HCT116 (cell line): Measurements from ENCODE around the gene CEACAM3. TPM values are rescaled to one million over a fixed set of nuclear protein-coding genes. Genes with fewer than 3 reads are reported as not detected.

ENCODE experiments used
- ATAC-seq: fragments of 200-7000 bp; cut with Tn5 transposase; 2 replicates; pipeline ENCODE4 v1.9.1; 2020; ENCODE audit warnings: mild to moderate bottlenecking, moderate library complexity
- BruUV-seq: library from RNA; stranded (reverse); fragments of 400-500 nt; replicated peaks from 2 replicates; lab custom pipeline; 2021; lab: Mats Ljungman, UMichigan
- CTCF ChIA-PET: fragments of 300-600 bp; sonication (Branson Sonifier 250); formaldehyde crosslinking; loops from one replicate; lab custom pipeline; 2021; ENCODE audit warnings: antibody characterized with exemption; lab: Charles Lee
- POLR2A ChIA-PET: fragments of 300-600, 350-600 bp; sonication (Branson Sonifier 250); formaldehyde crosslinking; loops from one replicate; lab custom pipeline; 2021; ENCODE audit warnings: antibody characterized with exemption; lab: Charles Lee
- RAD21 ChIA-PET, 2 experiments: fragments of 300-600 bp; sonication (Branson Sonifier 250); formaldehyde crosslinking; loops; one replicate each; lab custom pipeline; 2023; ENCODE audit warnings: low total read pairs in 2 of 2; ENCODE audit not compliant: uncharacterized antibody in 2 of 2, unreplicated experiment in 2 of 2, low non-redundant PET in 1 of 2; lab: Charles Lee
- DNase-seq: peaks from one replicate; pipeline ENCODE4 v3.0.0-alpha.2; 2010; ENCODE audit warnings: low read depth, low spot score
- H2AFZ ChIP-seq: fragments of 200-600 bp; shearing (Covaris generic), sonication (generic); 2 replicates; pipeline ENCODE4 v1.6.1; 2017; ENCODE audit warnings: low read depth, mixed run types, mixed read lengths, antibody characterized with exemption, low read length; ENCODE audit not compliant: poor library complexity, severe bottlenecking
- H3K27ac ChIP-seq: 2 replicates; pipeline ENCODE4 v1.5.1; 2012; ENCODE audit warnings: low read depth, low read length
- H3K27me3 ChIP-seq: fragments of 200-600 bp; sonication (generic); 2 replicates; pipeline ENCODE4 v1.6.1; 2016; ENCODE audit warnings: mixed run types, low read length, mixed read lengths; ENCODE audit not compliant: insufficient read depth
- H3K36me3 ChIP-seq, 2 experiments: fragments of 200-500 bp in 1 of 2; fragments of 200-600 bp in 1 of 2; sonication (Bioruptor generic) in 1 of 2; sonication (generic) in 1 of 2; 2 replicates each; pipeline versions ENCODE4 v1.5.1 to v1.6.1; 2014 to 2016; ENCODE audit warnings: low read length in 2 of 2, inconsistent platforms in 1 of 2, mixed read lengths in 1 of 2, mixed run types in 1 of 2; ENCODE audit not compliant: insufficient read depth in 2 of 2, control insufficient read depth in 1 of 2
- H3K4me1 ChIP-seq, 2 experiments: fragments of 200-600 bp in 1 of 2; sonication (generic) in 1 of 2; 2 replicates each; pipeline versions ENCODE4 v1.5.1 to v1.6.1; 2012 to 2017; ENCODE audit warnings: low read length in 2 of 2, inconsistent platforms in 1 of 2, mild to moderate bottlenecking in 1 of 2, mixed read lengths in 1 of 2, mixed run types in 1 of 2, moderate library complexity in 1 of 2; ENCODE audit not compliant: insufficient read depth in 2 of 2, control insufficient read depth in 1 of 2
- H3K4me2 ChIP-seq: fragments of 200-600 bp; sonication (generic); 2 replicates; pipeline ENCODE4 v1.6.1; 2017; ENCODE audit warnings: mixed run types, low read length, mixed read lengths
- H3K4me3 ChIP-seq, 2 experiments: fragments of 200-600 bp in 1 of 2; sonication (generic) in 1 of 2; replicated peaks in 1 of 2; 2 replicates each; pipeline ENCODE4 v1.5.1; 2011 to 2016; ENCODE audit warnings: low read length in 2 of 2, control low read depth in 1 of 2, low read depth in 1 of 2, mild to moderate bottlenecking in 1 of 2, mixed read lengths in 1 of 2, mixed run types in 1 of 2
- H3K79me2 ChIP-seq: fragments of 200-600 bp; sonication (generic); 2 replicates; pipeline ENCODE4 v1.6.1; 2017; ENCODE audit warnings: mild to moderate bottlenecking, mixed run types, low read length, moderate library complexity, mixed read lengths; ENCODE audit not compliant: insufficient read depth
- H3K9ac ChIP-seq: fragments of 200-600 bp; sonication (generic); 2 replicates; pipeline ENCODE4 v1.6.1; 2016; ENCODE audit warnings: low read length, mixed read lengths
- H3K9me2 ChIP-seq: fragments of 200-600 bp; sonication (generic), shearing (Covaris generic); 2 replicates; pipeline ENCODE4 v1.6.1; 2017; ENCODE audit warnings: mixed run types, mild to moderate bottlenecking, moderate library complexity; ENCODE audit not compliant: insufficient read depth
- H3K9me3 ChIP-seq, 2 experiments: fragments of 200-500 bp in 1 of 2; fragments of 200-600 bp in 1 of 2; sonication (Bioruptor generic) in 1 of 2; sonication (generic) in 1 of 2; 2 replicates each; pipeline ENCODE4 v1.6.1; 2014 to 2017; ENCODE audit warnings: low read length in 2 of 2, mixed read lengths in 2 of 2, inconsistent platforms in 1 of 2, low read depth in 1 of 2, mild to moderate bottlenecking in 1 of 2, mixed run types in 1 of 2, moderate library complexity in 1 of 2; ENCODE audit not compliant: control insufficient read depth in 1 of 2, insufficient read depth in 1 of 2
- H4K20me1 ChIP-seq: fragments of 200-600 bp; sonication (generic), shearing (Covaris generic); 2 replicates; pipeline ENCODE4 v1.6.1; 2017; ENCODE audit warnings: mixed run types, mild to moderate bottlenecking, moderate library complexity; ENCODE audit not compliant: insufficient read depth
- CBX3 ChIP-seq: IDR thresholded peaks from 2 replicates; pipeline ENCODE4 v1.6.1; 2012; ENCODE audit warnings: low read depth
- CEBPB ChIP-seq: IDR thresholded peaks from 2 replicates; pipeline ENCODE4 v1.6.1; 2012; ENCODE audit warnings: low read depth
- CTCF ChIP-seq, 3 experiments: fragments of 200-600 bp in 1 of 3; sonication (generic) in 1 of 3; IDR thresholded peaks in 2 of 3; conservative IDR thresholded peaks in 1 of 3; 2 replicates each; pipeline ENCODE4 v1.5.1; 2012 to 2017; ENCODE audit warnings: low read depth in 2 of 3, low read length in 2 of 3, antibody characterized with exemption in 1 of 3, borderline replicate concordance in 1 of 3, control low read depth in 1 of 3, mild to moderate bottlenecking in 1 of 3, mixed read lengths in 1 of 3, mixed run types in 1 of 3, moderate library complexity in 1 of 3; ENCODE audit not compliant: insufficient read depth in 1 of 3
- EGR1 ChIP-seq: IDR thresholded peaks from 2 replicates; pipeline ENCODE4 v1.6.1; 2012; ENCODE audit warnings: low read depth
- ELF1 ChIP-seq: IDR thresholded peaks from 2 replicates; pipeline ENCODE4 v1.6.1; 2012; ENCODE audit warnings: low read depth, borderline replicate concordance
- EZH2 ChIP-seq: fragments of 200-600 bp; sonication (generic); IDR thresholded peaks from 2 replicates; pipeline ENCODE4 v1.6.1; 2017; ENCODE audit warnings: antibody characterized with exemption, mixed run types
- JUND ChIP-seq: IDR thresholded peaks from 2 replicates; pipeline ENCODE4 v1.6.1; 2012
- MAX ChIP-seq: IDR thresholded peaks from 2 replicates; pipeline ENCODE4 v1.6.1; 2012
- RAD21 ChIP-seq: IDR thresholded peaks from 2 replicates; pipeline ENCODE4 v1.6.1; 2012; ENCODE audit warnings: low read depth, mild to moderate bottlenecking
- SIN3A ChIP-seq: IDR thresholded peaks from 2 replicates; pipeline ENCODE4 v1.6.1; 2012; ENCODE audit warnings: low read depth
- SP1 ChIP-seq: IDR thresholded peaks from 2 replicates; pipeline ENCODE4 v1.6.1; 2012; ENCODE audit warnings: low read depth
- SRF ChIP-seq: IDR thresholded peaks from 2 replicates; pipeline ENCODE4 v1.6.1; 2012; ENCODE audit warnings: low read depth
- TCF7L2 ChIP-seq: IDR thresholded peaks from 2 replicates; pipeline ENCODE4 v1.7.0; 2011; ENCODE audit warnings: borderline replicate concordance, inconsistent platforms; ENCODE audit not compliant: insufficient read depth, insufficient read length; ENCODE audit errors: extremely low read depth
- YY1 ChIP-seq: IDR thresholded peaks from 2 replicates; pipeline ENCODE4 v1.6.1; 2011; ENCODE audit warnings: low read length, low read depth, moderate library complexity, mild to moderate bottlenecking; ENCODE audit not compliant: insufficient replicate concordance; ENCODE audit errors: extremely low read depth
- ZBTB33 ChIP-seq: IDR thresholded peaks from 2 replicates; pipeline ENCODE4 v1.6.1; 2011; ENCODE audit warnings: mild to moderate bottlenecking, low read length, moderate library complexity; ENCODE audit not compliant: insufficient replicate concordance; ENCODE audit errors: extremely low read depth
- ZFX ChIP-seq: fragments of 450-650 bp; IDR thresholded peaks from 2 replicates; pipeline ENCODE4 v1.6.1; 2017
- ZNF274 ChIP-seq: fragments of 200-500 bp; sonication (Bioruptor generic); IDR thresholded peaks from 2 replicates; pipeline ENCODE4 v1.6.1; 2014; ENCODE audit warnings: mild to moderate bottlenecking, low read depth, low read length, inconsistent platforms
- intact Hi-C: fragments of 100-400 bp; cut with micrococcal nuclease; formaldehyde crosslinking; loops from 2 replicates; pipeline ENCODE4 v1.10.0; 2022
- total RNA-seq: library from RNA; stranded (reverse); gene quantifications from one replicate; pipeline ENCODE4 v1.2.1, GENCODE V29; 2021; ENCODE audit not compliant: unreplicated experiment

The CEACAM3 gene
- total RNA-seq, 1 experiment from 2014 or later, result not detected

GRCh38 chr19:41796901-41797300, 514 bp downstream of the CEACAM3 start:
- Histone ChIP-seq H4K20me1 (no peaks in the 10 kb centered on the region), H3K79me2 (no peaks in the 10 kb centered on the region), H3K4me1 (no peaks in the 10 kb centered on the region; a peak in 1 of 4 replicates), H3K36me3 (no peaks in the 10 kb centered on the region), H3K4me3 (no peak overlapping the region), H3K27me3 (peaks cover 18% of the 10 kb centered on the region; the same call in 1 of the 2 replicates), H3K9ac (no peak overlapping the region), H3K27ac (no peak overlapping the region), H3K4me2 (no peak overlapping the region), H3K9me3 (no peaks in the 10 kb centered on the region), H2AFZ (no peak overlapping the region)
- no TSS peak for BruUV-seq
- ChIA-PET CTCF (no interaction called here), POLR2A (no interaction called here)
- no peak for ATAC-seq
- intact Hi-C loops, result no loop called here
- no peak for TF ChIP-seq ZNF274
- TF ChIP-seq, all 23 proteins: peak for 0
- RAD21 ChIA-PET, result no interaction called here
- no peaks in the 10 kb centered on the region for H3K9me2 ChIP-seq
- DNase-seq, result no peak

- Histone ChIP-seq H3K4me1 (no peaks in the 10 kb centered on the region; a peak in 1 of 4 replicates), H3K36me3 (no peaks in the 10 kb centered on the region), H3K27ac (no peak overlapping the region), H3K9me3 (no peaks in the 10 kb centered on the region), H3K27me3 (peaks cover 16% of the 10 kb centered on the region; the same call in 1 of the 2 replicates), H3K4me2 (no peak overlapping the region), H3K9ac (no peak overlapping the region), H2AFZ (no peak overlapping the region), H3K4me3 (no peak overlapping the region), H3K79me2 (no peaks in the 10 kb centered on the region), H3K9me2 (no peaks in the 10 kb centered on the region), H4K20me1 (no peaks in the 10 kb centered on the region)
- ChIA-PET POLR2A (no interaction called here), RAD21 (no interaction called here), CTCF (no interaction called here)
- intact Hi-C loops, result no loop called here
- no peak for DNase-seq
- ATAC-seq, result no peak
- no TSS peak for BruUV-seq
- TF ChIP-seq RAD21 (no peak), ZFX (no peak), SIN3A (no peak), EGR1 (no peak), TCF7L2 (no peak), YY1 (no peak), CBX3 (no peak), CTCF (IDR thresholded peaks at IDR 0.05 in 2 of 3, conservative IDR thresholded peaks at IDR 0.05 in 1 of 3; ENCODE audit: borderline replicate concordance in 1 of 3, insufficient read depth in 1 of 3, low read depth in 2 of 3, low read length in 2 of 3) (no peak), ELF1 (no peak), ZBTB33 (no peak), SP1 (no peak), ZNF274 (no peak), MAX (no peak), EZH2 (no peak), CEBPB (no peak), JUND (no peak), SRF (no peak)
Measured at GRCh38 chr19:41799444-41800000, 3.1 kb downstream of the CEACAM3 start.
